WTC11 (cell line): ENCODE measurements around the gene ZSCAN18. TPM values are rescaled to one million over a fixed set of nuclear protein-coding genes. Genes with fewer than 3 reads are reported as not detected.

ENCODE experiments used
- ATF6 ChIP-seq: sonication (generic); formaldehyde crosslinking; IDR thresholded peaks from 2 replicates; pipeline ENCODE4 v1.8.1; 2023; ENCODE audit warnings: mild to moderate bottlenecking, missing genetic modification reagents
- CDX4 ChIP-seq: fragments of 250-450 bp; sonication (Bioruptor Pico); IDR thresholded peaks from 2 replicates; pipeline ENCODE4 v1.9.0; 2021; ENCODE audit warnings: moderate library complexity, mild to moderate bottlenecking, inconsistent platforms, borderline replicate concordance
- CREB1 ChIP-seq: sonication (generic); formaldehyde crosslinking; IDR thresholded peaks from 2 replicates; pipeline ENCODE4 v1.8.0; 2023; ENCODE audit warnings: mild to moderate bottlenecking, missing genetic modification reagents
- CTCF ChIP-seq: fragments of 200-600 bp; IDR thresholded peaks from 2 replicates; pipeline ENCODE4 v1.8.0; 2022; ENCODE audit warnings: antibody characterized with exemption
- E2F1 ChIP-seq: sonication (generic); formaldehyde crosslinking; IDR thresholded peaks from 2 replicates; pipeline ENCODE4 v1.8.0; 2022; ENCODE audit warnings: mild to moderate bottlenecking, missing genetic modification reagents
- EMX1 ChIP-seq: fragments of 250-450 bp; sonication (Bioruptor Pico); IDR thresholded peaks from 2 replicates; pipeline ENCODE4 v1.8.0; 2021; ENCODE audit warnings: mild to moderate bottlenecking
- FOXK1 ChIP-seq: sonication (generic); formaldehyde crosslinking; IDR thresholded peaks from 2 replicates; pipeline ENCODE4 v1.8.0; 2022; ENCODE audit warnings: mild to moderate bottlenecking, moderate library complexity, missing genetic modification reagents
- HMGXB4 ChIP-seq: sonication (generic); formaldehyde crosslinking; IDR thresholded peaks from 2 replicates; pipeline ENCODE4 v1.8.1; 2023; ENCODE audit warnings: mild to moderate bottlenecking, moderate library complexity, missing genetic modification reagents
- IRF1 ChIP-seq: sonication (generic); formaldehyde crosslinking; IDR thresholded peaks from 2 replicates; pipeline ENCODE4 v1.8.0; 2023; ENCODE audit warnings: missing genetic modification reagents
- KAT7 ChIP-seq: sonication (generic); formaldehyde crosslinking; IDR thresholded peaks from 2 replicates; pipeline ENCODE4 v1.8.1; 2023; ENCODE audit warnings: missing genetic modification reagents, mild to moderate bottlenecking, borderline replicate concordance
- MAX ChIP-seq: sonication (generic); formaldehyde crosslinking; IDR thresholded peaks from 2 replicates; pipeline ENCODE4 v1.8.0; 2022; ENCODE audit warnings: mild to moderate bottlenecking, missing genetic modification reagents
- NR3C1 ChIP-seq: sonication (generic); formaldehyde crosslinking; conservative IDR thresholded peaks from 2 replicates; pipeline ENCODE4 v1.8.1; 2023; ENCODE audit warnings: low read depth, mild to moderate bottlenecking, missing genetic modification reagents
- RORB ChIP-seq: fragments of 250-450 bp; sonication (Bioruptor Pico); IDR thresholded peaks from 2 replicates; pipeline ENCODE4 v1.9.0; 2021; ENCODE audit warnings: mild to moderate bottlenecking
- SMAD3 ChIP-seq: sonication (generic); formaldehyde crosslinking; IDR thresholded peaks from 2 replicates; pipeline ENCODE4 v1.8.0; 2022; ENCODE audit warnings: missing genetic modification reagents, mild to moderate bottlenecking, borderline replicate concordance
- SP1 ChIP-seq: sonication (generic); formaldehyde crosslinking; conservative IDR thresholded peaks from 2 replicates; pipeline ENCODE4 v1.8.1; 2022; ENCODE audit warnings: missing genetic modification reagents
- STAT6 ChIP-seq: sonication (generic); formaldehyde crosslinking; conservative IDR thresholded peaks from 2 replicates; pipeline ENCODE4 v1.8.1; 2023; ENCODE audit warnings: mild to moderate bottlenecking, low read depth, missing genetic modification reagents, moderate library complexity
- TP53 ChIP-seq: sonication (generic); formaldehyde crosslinking; IDR thresholded peaks from 2 replicates; pipeline ENCODE4 v1.8.1; 2023; ENCODE audit warnings: mild to moderate bottlenecking, missing genetic modification reagents
- USF1 ChIP-seq: sonication (generic); formaldehyde crosslinking; IDR thresholded peaks from 2 replicates; pipeline ENCODE4 v1.8.0; 2022; ENCODE audit warnings: mild to moderate bottlenecking, missing genetic modification reagents
- ZNF219 ChIP-seq: sonication (generic); formaldehyde crosslinking; IDR thresholded peaks from 2 replicates; pipeline ENCODE4 v1.8.0; 2023; ENCODE audit warnings: missing genetic modification reagents, mild to moderate bottlenecking, borderline replicate concordance
- ZNF232 ChIP-seq: sonication (generic); formaldehyde crosslinking; IDR thresholded peaks from 2 replicates; pipeline ENCODE4 v1.8.0; 2022; ENCODE audit warnings: mild to moderate bottlenecking, missing genetic modification reagents
- ZNF281 ChIP-seq: sonication (generic); formaldehyde crosslinking; IDR thresholded peaks from 2 replicates; pipeline ENCODE4 v1.8.0; 2023; ENCODE audit warnings: mild to moderate bottlenecking, missing genetic modification reagents
- ZNF317 ChIP-seq: sonication (generic); formaldehyde crosslinking; IDR thresholded peaks from 2 replicates; pipeline ENCODE4 v1.8.1; 2023; ENCODE audit warnings: low read depth, mild to moderate bottlenecking, moderate library complexity, missing genetic modification reagents, borderline replicate concordance
- ZNF396 ChIP-seq: fragments of 250-450 bp; sonication (Bioruptor Pico); IDR thresholded peaks from 2 replicates; pipeline ENCODE4 v1.8.0; 2021; ENCODE audit warnings: mild to moderate bottlenecking, moderate library complexity, borderline replicate concordance
- total RNA-seq: library from RNA; stranded (reverse); gene quantifications from 3 replicates; pipeline ENCODE4 v1.2.3, GENCODE V29; 2021

The ZSCAN18 gene
- total RNA-seq, 1 experiment from 2014 or later: 55.9 TPM

GRCh38 chr19:58059003-58059670 lies 38.9 kb downstream of the ZSCAN18 start, which contains the start of gene ZNF135 (continued):
- no peak for TF ChIP-seq HMGXB4 (CRISPR knock-in tag)
- TF ChIP-seq TP53 (CRISPR knock-in tag): no peak
- TF ChIP-seq CREB1: no peak
- TF ChIP-seq RORB (CRISPR knock-in tag): no peak
- TF ChIP-seq IRF1: no peak
- TF ChIP-seq CDX4 (CRISPR knock-in tag): no peak
- 0 out of 2 replicates have a peak, but pooled peaks have one; percentile 57 for TF ChIP-seq FOXK1 (CRISPR knock-in tag)
- TF ChIP-seq E2F1 (CRISPR knock-in tag): no peak
- TF ChIP-seq NR3C1: no peak
- TF ChIP-seq ATF6: no peak
- no peak for TF ChIP-seq CTCF
- TF ChIP-seq STAT6 (CRISPR knock-in tag): no peak
- TF ChIP-seq SMAD3 (CRISPR knock-in tag): no peak
- no peak; the same call in none of the 2 replicates for TF ChIP-seq MAX (CRISPR knock-in tag)
- no peak for TF ChIP-seq USF1 (CRISPR knock-in tag)
- no peak for TF ChIP-seq KAT7
- 0 out of 2 replicates have a peak, but pooled peaks have one; percentile 25 for TF ChIP-seq ZNF232 (CRISPR knock-in tag)
- peak; percentile 97 for TF ChIP-seq ZNF281 (CRISPR knock-in tag)
- TF ChIP-seq ZNF219 (CRISPR knock-in tag): no peak
- TF ChIP-seq ZNF317: no peak
- no peak for TF ChIP-seq ZNF396 (CRISPR knock-in tag)
- no peak for TF ChIP-seq EMX1 (CRISPR knock-in tag)
- peak; percentile 42; the same call in 1 of the 2 replicates for TF ChIP-seq SP1 (CRISPR knock-in tag)
